HepG2 (cell line): Measurements from ENCODE around the gene TMEM253. TPM values are rescaled to one million over a fixed set of nuclear protein-coding genes. Genes with fewer than 3 reads are reported as not detected.
A peak's percentile ranks its signal among the peaks of the same experiment; 100 is the strongest.

Source experiments
- HMG20A ChIP-seq: IDR thresholded peaks from 2 replicates; pipeline ENCODE4 v1.6.1; 2016; ENCODE audit warnings: borderline replicate concordance
- MYC ChIP-seq: sonication (generic); formaldehyde crosslinking; IDR thresholded peaks from 2 replicates; pipeline ENCODE4 v1.9.0; 2021; ENCODE audit warnings: missing genetic modification reagents, borderline replicate concordance
- NCOA5 ChIP-seq: sonication (generic); formaldehyde crosslinking; IDR thresholded peaks from 2 replicates; pipeline ENCODE4 v1.4.0; 2020; ENCODE audit warnings: missing genetic modification reagents
- POLR2AphosphoS2 ChIP-seq: IDR thresholded peaks from 2 replicates; pipeline ENCODE4 v1.6.1; 2011; ENCODE audit warnings: low read depth, low read length, improper control_type of control experiment
- SIX1 ChIP-seq: sonication (generic); formaldehyde crosslinking; IDR thresholded peaks from 2 replicates; pipeline ENCODE4 v1.4.0; 2020; ENCODE audit warnings: missing genetic modification reagents, borderline replicate concordance
- SMAD3 ChIP-seq: sonication (generic); formaldehyde crosslinking; IDR thresholded peaks from 2 replicates; pipeline ENCODE4 v1.4.0; 2020; ENCODE audit warnings: missing genetic modification reagents
- THAP11 ChIP-seq: IDR thresholded peaks from 2 replicates; pipeline ENCODE4 v1.6.1; 2016; ENCODE audit warnings: missing biosample characterization, missing genetic modification reagents
- ZNF331 ChIP-seq: sonication (generic); formaldehyde crosslinking; IDR thresholded peaks from 2 replicates; pipeline ENCODE4 v1.4.0; 2020; ENCODE audit warnings: missing genetic modification reagents
- ZNF605 ChIP-seq: sonication (generic); formaldehyde crosslinking; IDR thresholded peaks from 2 replicates; pipeline ENCODE4 v1.8.0; 2022; ENCODE audit warnings: mild to moderate bottlenecking, missing genetic modification reagents
- ZNF772 ChIP-seq: sonication (generic); formaldehyde crosslinking; IDR thresholded peaks from 2 replicates; pipeline ENCODE4 v1.5.0; 2020; ENCODE audit warnings: mild to moderate bottlenecking, missing genetic modification reagents
- ZNF780A ChIP-seq: sonication (generic); formaldehyde crosslinking; IDR thresholded peaks from 2 replicates; pipeline ENCODE4 v1.8.0; 2022; ENCODE audit warnings: mild to moderate bottlenecking, missing genetic modification reagents, moderate library complexity
- polyA plus RNA-seq, 8 experiments: library from polyadenylated mRNA; depleted of rRNA in 3 of 8; stranded (reverse) in 7 of 8; unstranded in 1 of 8; fragments of >200 nt; fragmentation: Illumina TruSeq in 4 of 8; extraction: Trizol in 4 of 8; gene quantifications; 2 replicates each; pipeline versions ENCODE4 v1.2.1 to v1.2.3, GENCODE V29; 2011 to 2016; ENCODE audit warnings: low read depth in 4 of 8, missing spikeins in 1 of 8, mixed read lengths in 1 of 8; ENCODE audit not compliant: insufficient read depth in 1 of 8
- total RNA-seq, 5 experiments: library from RNA; depleted of rRNA; stranded (reverse); fragments of >200 nt; fragmentation: Illumina TruSeq; extraction: Trizol; gene quantifications; 2 replicates each; pipeline ENCODE4 v1.2.3, GENCODE V29; 2016; ENCODE audit warnings: low read depth in 1 of 5
- TF ChIP-seq, protein P1 (sequence below): sonication (generic); formaldehyde crosslinking; IDR thresholded peaks from 2 replicates; pipeline ENCODE4 v1.4.0; 2020; ENCODE audit warnings: mild to moderate bottlenecking, missing genetic modification reagents
- TF ChIP-seq, protein P2 (sequence below): sonication (generic); formaldehyde crosslinking; IDR thresholded peaks from 2 replicates; pipeline ENCODE4 v1.4.0; 2020; ENCODE audit warnings: mild to moderate bottlenecking, low read depth, missing genetic modification reagents
- TF ChIP-seq, protein P3 (sequence below): sonication (generic); formaldehyde crosslinking; IDR thresholded peaks from 2 replicates; pipeline ENCODE4 v1.9.0; 2021; ENCODE audit warnings: missing genetic modification reagents, borderline replicate concordance
- TF ChIP-seq, protein P4 (sequence below): sonication (generic); formaldehyde crosslinking; IDR thresholded peaks from 2 replicates; pipeline ENCODE4 v1.4.0; 2020; ENCODE audit warnings: missing genetic modification reagents

TMEM253 gene
- total and polyA plus RNA-seq, 2 of the 13 experiments (the other 11 are each of a cell fraction or from before 2014, with no cell fraction given) = 0.29 to 0.45 TPM

DNA sequence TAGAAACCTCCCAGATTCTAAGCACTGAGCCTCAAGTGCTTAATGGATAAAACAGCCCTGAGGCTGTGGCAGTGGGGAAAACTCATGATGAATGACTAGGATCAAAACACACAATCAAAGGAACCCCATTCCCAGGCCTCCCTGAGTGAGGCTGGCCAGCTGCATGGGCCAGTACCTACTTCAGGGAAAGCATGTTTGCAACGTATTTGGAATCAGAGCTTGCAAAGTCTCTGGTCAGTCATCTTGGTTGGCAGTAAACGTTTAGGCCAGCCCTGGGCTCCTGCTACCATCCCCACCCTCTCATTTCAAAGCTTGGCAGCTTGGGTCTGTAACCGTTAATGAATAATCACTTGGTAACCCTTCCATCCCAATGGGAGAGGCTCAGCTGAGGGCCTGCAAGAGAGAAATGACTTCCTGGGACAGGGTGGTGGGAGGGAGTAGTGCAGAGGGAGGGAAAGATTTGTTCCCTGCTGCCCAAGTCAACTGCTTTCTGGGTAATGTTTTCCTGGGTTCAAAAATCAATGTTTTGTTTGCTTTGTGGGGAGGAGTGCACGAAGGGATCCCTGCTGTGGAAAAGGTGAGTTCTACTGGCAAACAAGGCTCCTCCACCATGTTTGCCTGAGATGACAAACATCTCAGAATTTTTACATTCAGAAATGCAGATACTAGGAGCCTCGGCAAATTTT is 45.3 kb upstream of the TMEM253 start (continued):
- TF ChIP-seq, protein P1, sequence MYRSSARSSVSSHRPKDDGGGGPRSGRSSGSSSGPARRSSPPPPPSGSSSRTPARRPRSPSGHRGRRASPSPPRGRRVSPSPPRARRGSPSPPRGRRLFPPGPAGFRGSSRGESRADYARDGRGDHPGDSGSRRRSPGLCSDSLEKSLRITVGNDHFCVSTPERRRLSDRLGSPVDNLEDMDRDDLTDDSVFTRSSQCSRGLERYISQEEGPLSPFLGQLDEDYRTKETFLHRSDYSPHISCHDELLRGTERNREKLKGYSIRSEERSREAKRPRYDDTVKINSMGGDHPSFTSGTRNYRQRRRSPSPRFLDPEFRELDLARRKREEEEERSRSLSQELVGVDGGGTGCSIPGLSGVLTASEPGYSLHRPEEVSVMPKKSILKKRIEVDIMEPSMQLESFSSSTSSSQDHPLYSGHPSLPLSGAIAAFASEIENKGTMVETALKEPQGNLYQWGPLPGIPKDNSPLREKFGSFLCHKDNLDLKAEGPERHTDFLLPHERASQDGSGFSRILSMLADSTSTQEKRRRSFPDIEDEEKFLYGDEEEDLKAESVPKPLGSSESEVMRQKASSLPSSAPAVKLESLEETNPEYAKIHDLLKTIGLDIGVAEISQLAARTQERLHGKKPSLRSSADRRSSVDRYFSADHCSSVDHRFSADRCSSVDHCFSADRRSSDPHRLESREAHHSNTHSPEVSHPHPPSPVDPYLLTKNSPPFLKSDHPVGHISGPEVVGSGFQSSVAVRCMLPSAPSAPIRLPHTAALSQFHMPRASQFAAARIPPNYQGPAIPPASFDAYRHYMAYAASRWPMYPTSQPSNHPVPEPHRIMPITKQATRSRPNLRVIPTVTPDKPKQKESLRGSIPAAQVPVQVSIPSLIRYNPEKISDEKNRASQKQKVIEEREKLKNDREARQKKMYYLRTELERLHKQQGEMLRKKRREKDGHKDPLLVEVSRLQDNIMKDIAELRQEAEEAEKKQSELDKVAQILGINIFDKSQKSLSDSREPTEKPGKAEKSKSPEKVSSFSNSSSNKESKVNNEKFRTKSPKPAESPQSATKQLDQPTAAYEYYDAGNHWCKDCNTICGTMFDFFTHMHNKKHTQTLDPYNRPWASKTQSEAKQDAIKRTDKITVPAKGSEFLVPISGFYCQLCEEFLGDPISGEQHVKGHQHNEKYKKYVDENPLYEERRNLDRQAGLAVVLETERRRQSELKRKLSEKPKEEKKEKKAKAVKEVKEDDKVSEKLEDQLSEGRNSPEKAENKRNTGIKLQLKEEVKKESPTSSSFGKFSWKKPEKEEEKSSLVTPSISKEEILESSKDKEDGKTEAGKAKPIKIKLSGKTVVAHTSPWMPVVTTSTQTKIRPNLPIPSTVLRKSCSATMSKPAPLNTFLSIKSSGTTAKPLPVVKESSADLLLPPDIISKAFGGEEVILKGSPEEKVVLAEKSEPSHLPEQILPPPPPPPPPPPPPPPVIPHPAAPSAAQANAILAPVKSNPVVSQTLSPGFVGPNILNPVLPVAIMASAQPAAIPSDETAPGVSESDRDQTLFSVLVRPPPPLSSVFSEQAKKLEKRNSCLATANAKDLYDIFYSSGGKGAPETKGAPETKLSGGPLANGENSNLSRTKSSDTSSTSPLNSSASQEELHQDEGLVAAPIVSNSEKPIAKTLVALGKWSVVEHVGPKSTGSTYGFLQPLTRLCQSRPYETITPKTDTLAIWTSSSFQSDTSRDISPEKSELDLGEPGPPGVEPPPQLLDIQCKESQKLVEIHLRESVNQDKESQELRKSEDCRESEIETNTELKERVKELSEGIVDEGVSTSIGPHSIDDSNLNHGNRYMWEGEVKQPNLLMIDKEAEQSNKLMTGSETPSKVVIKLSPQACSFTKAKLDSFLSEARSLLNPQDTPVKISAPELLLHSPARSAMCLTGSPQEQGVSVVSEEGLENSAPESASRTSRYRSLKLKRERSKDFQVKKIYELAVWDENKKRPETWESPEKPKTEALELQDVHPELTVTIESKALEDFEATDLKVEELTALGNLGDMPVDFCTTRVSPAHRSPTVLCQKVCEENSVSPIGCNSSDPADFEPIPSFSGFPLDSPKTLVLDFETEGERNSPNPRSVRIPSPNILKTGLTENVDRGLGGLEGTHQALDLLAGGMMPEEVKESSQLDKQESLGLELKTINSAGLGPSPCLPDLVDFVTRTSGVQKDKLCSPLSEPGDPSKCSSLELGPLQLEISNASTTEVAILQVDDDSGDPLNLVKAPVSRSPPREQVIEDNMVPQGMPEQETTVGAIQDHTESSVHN (CRISPR knock-in tag) = no peak; the same call in 1 of the 2 replicates
- TF ChIP-seq SMAD3 (CRISPR knock-in tag) = peak; percentile 37; the same call in 1 of the 2 replicates
- no peak for TF ChIP-seq NCOA5
- TF ChIP-seq, protein P2, sequence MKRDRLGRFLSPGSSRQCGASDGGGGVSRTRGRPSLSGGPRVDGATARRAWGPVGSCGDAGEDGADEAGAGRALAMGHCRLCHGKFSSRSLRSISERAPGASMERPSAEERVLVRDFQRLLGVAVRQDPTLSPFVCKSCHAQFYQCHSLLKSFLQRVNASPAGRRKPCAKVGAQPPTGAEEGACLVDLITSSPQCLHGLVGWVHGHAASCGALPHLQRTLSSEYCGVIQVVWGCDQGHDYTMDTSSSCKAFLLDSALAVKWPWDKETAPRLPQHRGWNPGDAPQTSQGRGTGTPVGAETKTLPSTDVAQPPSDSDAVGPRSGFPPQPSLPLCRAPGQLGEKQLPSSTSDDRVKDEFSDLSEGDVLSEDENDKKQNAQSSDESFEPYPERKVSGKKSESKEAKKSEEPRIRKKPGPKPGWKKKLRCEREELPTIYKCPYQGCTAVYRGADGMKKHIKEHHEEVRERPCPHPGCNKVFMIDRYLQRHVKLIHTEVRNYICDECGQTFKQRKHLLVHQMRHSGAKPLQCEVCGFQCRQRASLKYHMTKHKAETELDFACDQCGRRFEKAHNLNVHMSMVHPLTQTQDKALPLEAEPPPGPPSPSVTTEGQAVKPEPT (CRISPR knock-in tag) = no peak
- TF ChIP-seq HMG20A (CRISPR knock-in tag) = peak; percentile 75; the same call in 1 of the 2 replicates
- peak; percentile 67 for TF ChIP-seq ZNF331 (CRISPR knock-in tag)
- no peak for TF ChIP-seq SIX1 (CRISPR knock-in tag)
- TF ChIP-seq, protein P3, sequence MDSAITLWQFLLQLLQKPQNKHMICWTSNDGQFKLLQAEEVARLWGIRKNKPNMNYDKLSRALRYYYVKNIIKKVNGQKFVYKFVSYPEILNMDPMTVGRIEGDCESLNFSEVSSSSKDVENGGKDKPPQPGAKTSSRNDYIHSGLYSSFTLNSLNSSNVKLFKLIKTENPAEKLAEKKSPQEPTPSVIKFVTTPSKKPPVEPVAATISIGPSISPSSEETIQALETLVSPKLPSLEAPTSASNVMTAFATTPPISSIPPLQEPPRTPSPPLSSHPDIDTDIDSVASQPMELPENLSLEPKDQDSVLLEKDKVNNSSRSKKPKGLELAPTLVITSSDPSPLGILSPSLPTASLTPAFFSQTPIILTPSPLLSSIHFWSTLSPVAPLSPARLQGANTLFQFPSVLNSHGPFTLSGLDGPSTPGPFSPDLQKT = no peak
- TF ChIP-seq POLR2AphosphoS2 = no peak
- TF ChIP-seq THAP11 = peak; percentile 79
- peak; percentile 70 for TF ChIP-seq MYC (CRISPR knock-in tag)
- TF ChIP-seq, protein P4, sequence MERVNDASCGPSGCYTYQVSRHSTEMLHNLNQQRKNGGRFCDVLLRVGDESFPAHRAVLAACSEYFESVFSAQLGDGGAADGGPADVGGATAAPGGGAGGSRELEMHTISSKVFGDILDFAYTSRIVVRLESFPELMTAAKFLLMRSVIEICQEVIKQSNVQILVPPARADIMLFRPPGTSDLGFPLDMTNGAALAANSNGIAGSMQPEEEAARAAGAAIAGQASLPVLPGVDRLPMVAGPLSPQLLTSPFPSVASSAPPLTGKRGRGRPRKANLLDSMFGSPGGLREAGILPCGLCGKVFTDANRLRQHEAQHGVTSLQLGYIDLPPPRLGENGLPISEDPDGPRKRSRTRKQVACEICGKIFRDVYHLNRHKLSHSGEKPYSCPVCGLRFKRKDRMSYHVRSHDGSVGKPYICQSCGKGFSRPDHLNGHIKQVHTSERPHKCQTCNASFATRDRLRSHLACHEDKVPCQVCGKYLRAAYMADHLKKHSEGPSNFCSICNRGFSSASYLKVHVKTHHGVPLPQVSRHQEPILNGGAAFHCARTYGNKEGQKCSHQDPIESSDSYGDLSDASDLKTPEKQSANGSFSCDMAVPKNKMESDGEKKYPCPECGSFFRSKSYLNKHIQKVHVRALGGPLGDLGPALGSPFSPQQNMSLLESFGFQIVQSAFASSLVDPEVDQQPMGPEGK = peak; percentile 84
- TF ChIP-seq ZNF772 = peak; percentile 66; the same call in 1 of the 2 replicates
- no peak for TF ChIP-seq ZNF780A
- peak; percentile 82 for TF ChIP-seq ZNF605 (CRISPR knock-in tag)
